ENCODE results near the gene TANC1. TPM values are rescaled to one million over a fixed set of nuclear protein-coding genes. Genes with fewer than 3 reads are reported as not detected.

Gene TANC1
- total RNA-seq, 1 donor from 2014 or later: not detected

DNA sequence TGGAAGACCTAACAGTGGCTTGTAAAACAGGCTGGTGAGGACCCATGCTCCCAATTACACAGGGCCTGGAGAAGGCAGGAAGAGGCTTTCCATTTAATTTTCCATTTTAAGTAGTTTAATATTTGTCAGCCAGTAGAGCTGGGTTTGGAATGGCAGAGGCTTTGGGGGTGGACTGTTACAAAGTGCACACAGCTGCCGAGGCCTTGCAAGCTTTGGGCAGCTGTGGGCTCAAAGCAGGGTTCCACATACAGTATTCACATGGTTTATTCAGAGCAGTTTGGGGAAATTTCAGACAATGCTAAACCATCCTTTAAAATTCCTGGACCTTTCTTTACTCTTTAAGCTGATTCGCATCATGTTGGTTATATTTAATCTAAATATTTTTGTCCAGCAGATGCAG, 185.5 kb downstream of the TANC1 start:
- intact Hi-C loops (cut with micrococcal nuclease): no loop called here
- Mint-ChIP-seq H3K9me3 (no peaks in the 10 kb centered on the region), H3K4me1 (no peaks in the 10 kb centered on the region), H3K36me3 (ENCODE audit: low read depth) (no peaks in the 10 kb centered on the region), H3K27ac (no peak overlapping the region), H3K4me3 (no peak overlapping the region), H3K27me3 (peaks cover 13% of the 10 kb centered on the region)
- ATAC-seq (ENCODE audit: low read depth) (no peak), DNase-seq (no peak)
- ChIA-PET CTCF (no interaction called here), POLR2A (no interaction called here)
- TF ChIP-seq, protein P1, sequence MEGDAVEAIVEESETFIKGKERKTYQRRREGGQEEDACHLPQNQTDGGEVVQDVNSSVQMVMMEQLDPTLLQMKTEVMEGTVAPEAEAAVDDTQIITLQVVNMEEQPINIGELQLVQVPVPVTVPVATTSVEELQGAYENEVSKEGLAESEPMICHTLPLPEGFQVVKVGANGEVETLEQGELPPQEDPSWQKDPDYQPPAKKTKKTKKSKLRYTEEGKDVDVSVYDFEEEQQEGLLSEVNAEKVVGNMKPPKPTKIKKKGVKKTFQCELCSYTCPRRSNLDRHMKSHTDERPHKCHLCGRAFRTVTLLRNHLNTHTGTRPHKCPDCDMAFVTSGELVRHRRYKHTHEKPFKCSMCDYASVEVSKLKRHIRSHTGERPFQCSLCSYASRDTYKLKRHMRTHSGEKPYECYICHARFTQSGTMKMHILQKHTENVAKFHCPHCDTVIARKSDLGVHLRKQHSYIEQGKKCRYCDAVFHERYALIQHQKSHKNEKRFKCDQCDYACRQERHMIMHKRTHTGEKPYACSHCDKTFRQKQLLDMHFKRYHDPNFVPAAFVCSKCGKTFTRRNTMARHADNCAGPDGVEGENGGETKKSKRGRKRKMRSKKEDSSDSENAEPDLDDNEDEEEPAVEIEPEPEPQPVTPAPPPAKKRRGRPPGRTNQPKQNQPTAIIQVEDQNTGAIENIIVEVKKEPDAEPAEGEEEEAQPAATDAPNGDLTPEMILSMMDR (IDR thresholded peaks at IDR 0.05): no peak

DNA sequence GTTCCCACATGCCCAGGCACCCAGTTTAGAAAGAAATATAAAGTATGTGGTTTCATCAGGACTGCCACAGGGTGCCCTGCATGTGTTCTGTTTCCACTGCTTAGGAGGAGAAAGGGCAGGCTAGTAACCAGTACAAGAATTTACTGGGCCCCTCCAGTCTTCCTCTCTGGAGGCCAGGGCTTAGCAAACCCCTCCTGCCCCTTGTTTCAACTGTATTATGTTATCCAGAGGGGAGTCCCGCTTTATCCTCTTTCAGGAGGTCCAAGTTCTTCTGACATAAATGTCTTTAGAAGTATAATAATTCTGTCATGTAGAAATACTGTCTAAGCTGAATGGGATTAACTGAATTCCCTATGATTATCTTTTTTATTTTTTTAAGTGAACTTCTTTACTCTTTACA, 185.9 kb downstream of the TANC1 start:
- Mint-ChIP-seq H3K36me3 (ENCODE audit: low read depth) (no peaks in the 10 kb centered on the region), H3K4me3 (no peak overlapping the region), H3K27me3 (peaks cover 13% of the 10 kb centered on the region), H3K9me3 (no peaks in the 10 kb centered on the region), H3K4me1 (no peaks in the 10 kb centered on the region), H3K27ac (no peak overlapping the region)
- ChIA-PET CTCF (no interaction called here), POLR2A (no interaction called here)
- TF ChIP-seq, protein P1 (IDR thresholded peaks at IDR 0.05): no peak
- intact Hi-C loops (cut with micrococcal nuclease): no loop called here
- ATAC-seq (ENCODE audit: low read depth) (no peak), DNase-seq (no peak)

DNA sequence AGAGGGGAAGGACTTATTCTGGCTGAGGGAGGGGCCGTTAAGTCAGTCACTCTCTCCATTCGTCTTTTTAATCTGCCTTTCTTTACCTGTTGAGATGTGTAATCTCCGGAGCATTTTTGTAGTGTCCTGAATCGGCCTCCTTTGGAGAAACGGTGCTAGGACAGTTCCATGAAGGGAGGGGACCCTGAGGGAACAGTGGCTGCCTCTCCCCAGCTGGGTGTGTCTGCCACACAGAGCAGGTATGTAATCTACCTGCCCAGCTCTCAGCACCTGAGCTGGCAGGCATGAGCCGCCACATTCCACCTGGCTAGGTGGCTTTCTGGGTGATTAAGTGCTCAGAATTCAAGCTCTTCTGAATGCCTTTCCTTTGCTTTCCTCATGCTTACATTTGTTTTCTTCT, 186.9 kb downstream of the TANC1 start:
- Mint-ChIP-seq H3K36me3 (ENCODE audit: low read depth) (no peaks in the 10 kb centered on the region), H3K4me1 (no peaks in the 10 kb centered on the region), H3K27ac (no peak overlapping the region), H3K9me3 (no peaks in the 10 kb centered on the region), H3K27me3 (peaks cover 13% of the 10 kb centered on the region), H3K4me3 (no peak overlapping the region)
- DNase-seq (no peak), ATAC-seq (ENCODE audit: low read depth) (no peak)
- TF ChIP-seq, protein P1 (IDR thresholded peaks at IDR 0.05): no peak
- intact Hi-C loops (cut with micrococcal nuclease): no loop called here
- POLR2A ChIA-PET: interaction anchor here (0.7 kb wide), 1 partner anchor 459 kb away, joined by 3 read pairs; no protein-coding TSS in a partner anchor
- CTCF ChIA-PET: no interaction called here

DNA sequence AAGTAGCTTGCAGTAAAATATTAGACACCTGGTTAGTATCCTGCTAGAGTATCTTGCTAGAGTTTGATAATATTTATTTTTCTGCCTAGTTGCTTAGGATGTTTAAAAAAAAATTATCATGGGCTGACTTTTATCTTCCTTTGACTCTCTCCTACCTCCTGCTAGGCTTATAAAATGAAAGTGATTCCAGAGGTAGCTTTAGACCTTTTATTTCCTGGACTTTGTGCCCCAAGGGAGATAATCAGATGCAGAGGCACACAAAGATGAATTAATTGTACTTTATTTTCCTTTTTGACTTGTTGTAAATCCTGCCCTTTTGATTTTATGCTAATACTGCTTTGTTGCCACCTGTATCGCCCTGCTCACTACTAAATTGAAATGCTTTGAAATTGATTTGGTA, 187.4 kb downstream of the TANC1 start:
- CTCF ChIA-PET: no interaction called here

DNA sequence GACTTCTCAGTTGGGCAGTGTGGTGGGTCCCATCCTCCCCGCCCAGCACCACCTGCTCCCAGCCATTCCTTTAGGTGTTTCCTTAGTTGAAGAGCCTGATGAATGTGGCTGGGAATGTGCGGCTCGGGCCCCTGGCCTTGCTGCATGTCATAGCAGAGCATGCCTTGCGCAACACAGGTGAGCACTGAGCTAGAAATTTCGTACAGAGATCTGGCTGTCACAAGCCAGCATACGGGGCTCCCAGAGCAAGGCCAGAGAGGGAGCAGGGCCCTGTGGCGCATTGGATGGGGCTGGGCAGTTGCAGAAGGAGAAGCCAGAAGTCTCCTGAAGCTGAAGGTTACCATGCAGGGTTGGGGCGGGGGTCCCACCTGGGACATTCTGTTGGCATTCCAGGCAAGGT, 188.4 kb downstream of the TANC1 start:
- ATAC-seq (ENCODE audit: low read depth): no peak
- TF ChIP-seq, protein P1 (IDR thresholded peaks at IDR 0.05): no peak
- Mint-ChIP-seq H3K4me3 (no peak overlapping the region), H3K36me3 (ENCODE audit: low read depth) (no peaks in the 10 kb centered on the region), H3K27ac (no peak overlapping the region), H3K9me3 (no peaks in the 10 kb centered on the region), H3K4me1 (peaks cover 3% of the 10 kb centered on the region), H3K27me3 (peaks cover 16% of the 10 kb centered on the region)
- intact Hi-C loops (cut with micrococcal nuclease): no loop called here
- ChIA-PET CTCF (no interaction called here), POLR2A (no interaction called here)
- DNase-seq: no peak

More for the DNA sequence above, 187.4 kb downstream of the TANC1 start:
- intact Hi-C loops (cut with micrococcal nuclease): no loop called here
- Mint-ChIP-seq H3K4me3 (no peak overlapping the region), H3K27ac (no peak overlapping the region), H3K27me3 (peaks cover 14% of the 10 kb centered on the region), H3K4me1 (peaks cover 2% of the 10 kb centered on the region), H3K9me3 (no peaks in the 10 kb centered on the region), H3K36me3 (ENCODE audit: low read depth) (no peaks in the 10 kb centered on the region)
- POLR2A ChIA-PET: no interaction called here
- ATAC-seq (ENCODE audit: low read depth) (no peak), DNase-seq (no peak)
- TF ChIP-seq, protein P1 (IDR thresholded peaks at IDR 0.05): no peak

All from activated B cell treated with CpG ODN at 0.5 μM for 24 hours (primary cell).